GM21381 (cell line): ENCODE data around the gene ANK3.

Experiments used
- ATAC-seq: cut with Tn5 transposase; IDR thresholded peaks from one replicate; pipeline ENCODE4 v1.9.1; 2021; ENCODE audit warnings: mild to moderate bottlenecking, moderate library complexity; ENCODE audit not compliant: unreplicated experiment

Gene ANK3

GRCh38 chr10:60286559-60286958 lies 103.1 kb downstream of the ANK3 start:
- ATAC-seq: no peak

GRCh38 chr10:60283397-60283796 lies 106.3 kb downstream of the ANK3 start:
- ATAC-seq: no peak

- ATAC-seq: no peak
Observed at GRCh38 chr10:60282771-60283353, 106.8 kb downstream of the ANK3 start.

GRCh38 chr10:60281792-60282353 lies 107.8 kb downstream of the ANK3 start:
- no peak for ATAC-seq

- ATAC-seq: no peak
Observed at GRCh38 chr10:60281331-60281730, 108.3 kb downstream of the ANK3 start.

GRCh38 chr10:60280475-60280874 lies 109.2 kb downstream of the ANK3 start:
- ATAC-seq: no peak

- ATAC-seq: no peak
Observed at GRCh38 chr10:60277656-60278055, 112.0 kb downstream of the ANK3 start.

GRCh38 chr10:60276232-60276631 lies 113.4 kb downstream of the ANK3 start:
- ATAC-seq: no peak

GRCh38 chr10:60271319-60272040 lies 118.2 kb downstream of the ANK3 start:
- ATAC-seq: no peak

GRCh38 chr10:60270426-60270825 lies 119.2 kb downstream of the ANK3 start:
- ATAC-seq: no peak

GRCh38 chr10:60267802-60268201 lies 121.9 kb downstream of the ANK3 start:
- no peak for ATAC-seq

- no peak for ATAC-seq
Observed at GRCh38 chr10:60266513-60266912, 123.2 kb downstream of the ANK3 start.

- no peak for ATAC-seq
Observed at GRCh38 chr10:60262647-60263126, 127.0 kb downstream of the ANK3 start.

- ATAC-seq: no peak
Observed at GRCh38 chr10:60260321-60260720, 129.4 kb downstream of the ANK3 start.

- no peak for ATAC-seq
Observed at GRCh38 chr10:60258429-60258797, 131.3 kb downstream of the ANK3 start.

GRCh38 chr10:60257767-60258428 lies 131.8 kb downstream of the ANK3 start:
- ATAC-seq: no peak

- no peak for ATAC-seq
Observed at GRCh38 chr10:60254776-60255175, 134.9 kb downstream of the ANK3 start.

GRCh38 chr10:60253484-60253883 lies 136.2 kb downstream of the ANK3 start:
- ATAC-seq: no peak

- ATAC-seq: no peak
Observed at GRCh38 chr10:60252688-60253087, 137.0 kb downstream of the ANK3 start.

GRCh38 chr10:60246382-60246781 lies 143.3 kb downstream of the ANK3 start:
- no peak for ATAC-seq

GRCh38 chr10:60239228-60239627 lies 150.4 kb downstream of the ANK3 start:
- ATAC-seq: no peak

GRCh38 chr10:60238759-60239100 lies 150.9 kb downstream of the ANK3 start:
- no peak for ATAC-seq
